ENCODE data around the gene RCAN2.
A peak's percentile ranks its signal among the peaks of the same experiment; 100 is the strongest.

RCAN2 gene

DNA sequence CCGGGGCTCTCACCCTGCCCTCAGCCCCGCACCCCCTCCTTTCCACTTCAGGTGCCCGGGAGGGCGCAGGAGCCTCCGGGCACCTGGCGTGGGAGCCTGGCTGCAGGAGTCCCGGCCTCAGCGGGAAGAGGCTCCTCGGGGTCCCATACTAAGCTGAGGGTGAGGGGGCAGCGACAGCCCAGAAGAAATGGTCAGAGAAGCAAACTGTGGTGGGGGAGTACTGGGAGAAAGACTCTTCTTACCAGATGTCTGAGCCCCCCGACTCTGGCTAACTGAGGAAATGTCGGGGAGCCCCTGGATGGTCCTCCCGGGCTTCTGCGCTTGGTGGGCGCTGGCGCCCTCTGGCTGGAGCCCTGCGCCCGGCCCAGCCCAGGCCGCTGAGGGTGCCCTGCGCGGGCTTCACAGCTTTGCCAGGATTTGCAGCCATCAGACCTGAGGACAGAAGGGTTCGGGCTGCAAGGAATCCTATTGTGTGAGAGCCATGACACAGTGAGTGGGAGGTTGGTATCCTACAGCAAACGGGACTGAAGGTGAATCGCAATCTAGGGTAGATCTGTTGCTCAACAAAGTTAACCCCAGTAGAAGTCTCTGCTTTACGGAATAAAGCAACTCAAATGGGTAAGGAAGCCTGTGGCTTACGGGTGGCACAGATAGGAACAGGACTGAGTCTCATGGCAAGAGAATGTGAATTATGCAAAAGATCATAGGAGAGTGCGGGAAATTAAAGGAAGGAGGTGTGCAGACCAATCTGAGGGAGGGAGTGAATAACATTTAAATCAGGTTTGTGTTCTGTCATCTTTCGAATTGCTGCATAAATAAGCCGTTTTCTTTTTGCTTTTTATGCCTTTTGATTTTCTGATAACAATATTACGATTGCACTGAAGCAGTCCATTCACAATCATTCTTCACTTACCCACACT, 639 bp upstream of the RCAN2 start:
- peak; percentile 63 for DNase-seq

DNA sequence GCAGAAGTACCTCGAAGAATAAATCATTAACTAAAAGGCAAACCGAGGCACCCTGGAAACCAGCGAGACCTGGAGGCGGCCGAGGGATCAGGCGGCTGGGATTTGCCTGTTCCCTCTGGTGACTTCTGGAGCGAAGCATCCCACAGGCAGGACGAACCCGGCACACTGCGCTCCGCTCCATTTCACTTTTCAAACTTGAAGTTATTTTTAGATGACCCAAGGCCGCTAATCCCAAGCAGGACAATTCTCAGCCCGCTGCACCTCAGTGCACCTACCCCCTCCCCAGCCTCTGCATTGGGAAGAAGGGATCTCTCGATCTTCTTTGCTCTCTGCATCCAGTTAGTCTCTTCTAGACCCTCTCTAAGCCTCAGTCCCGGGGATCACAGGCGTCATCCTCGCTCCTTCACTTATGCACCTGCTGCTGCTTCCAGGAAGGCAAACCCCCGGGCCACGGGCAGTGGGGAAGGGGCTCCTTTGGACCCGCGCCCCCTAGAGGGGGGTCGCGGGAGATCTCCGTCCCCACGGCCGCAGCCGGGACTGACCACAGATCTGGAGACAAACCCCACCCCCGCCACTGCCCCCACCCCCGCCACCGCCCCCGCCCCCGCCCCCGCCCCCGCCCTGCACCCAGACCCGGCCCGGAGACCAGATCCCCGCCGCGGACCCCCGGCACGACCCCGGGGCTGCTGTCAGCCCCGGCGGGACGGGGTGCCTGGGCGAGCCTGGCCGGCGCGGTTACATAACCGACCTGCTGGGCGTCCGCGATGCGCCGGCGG, 636 bp downstream of the RCAN2 start:
- peak; percentile 40 for DNase-seq

DNA sequence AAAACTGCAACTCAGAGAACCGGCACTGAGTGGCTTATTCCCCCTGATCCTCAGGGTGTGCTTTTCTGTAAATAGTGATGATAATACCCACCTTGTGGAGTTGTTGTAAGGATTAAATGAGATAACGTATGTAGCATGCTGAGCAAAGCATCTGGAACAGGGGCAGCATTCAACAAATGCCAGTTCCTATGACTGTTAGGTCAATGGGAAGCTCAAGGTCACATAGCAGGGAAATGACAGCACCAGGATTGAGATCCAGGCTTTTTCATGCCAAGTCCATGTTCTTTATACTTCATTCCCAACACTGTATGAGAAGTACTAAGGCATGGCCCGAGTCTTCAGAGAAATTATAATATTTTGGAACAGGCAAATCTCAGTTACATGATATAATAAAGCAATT, 5.1 kb downstream of the RCAN2 start:
- no peak for DNase-seq

DNA sequence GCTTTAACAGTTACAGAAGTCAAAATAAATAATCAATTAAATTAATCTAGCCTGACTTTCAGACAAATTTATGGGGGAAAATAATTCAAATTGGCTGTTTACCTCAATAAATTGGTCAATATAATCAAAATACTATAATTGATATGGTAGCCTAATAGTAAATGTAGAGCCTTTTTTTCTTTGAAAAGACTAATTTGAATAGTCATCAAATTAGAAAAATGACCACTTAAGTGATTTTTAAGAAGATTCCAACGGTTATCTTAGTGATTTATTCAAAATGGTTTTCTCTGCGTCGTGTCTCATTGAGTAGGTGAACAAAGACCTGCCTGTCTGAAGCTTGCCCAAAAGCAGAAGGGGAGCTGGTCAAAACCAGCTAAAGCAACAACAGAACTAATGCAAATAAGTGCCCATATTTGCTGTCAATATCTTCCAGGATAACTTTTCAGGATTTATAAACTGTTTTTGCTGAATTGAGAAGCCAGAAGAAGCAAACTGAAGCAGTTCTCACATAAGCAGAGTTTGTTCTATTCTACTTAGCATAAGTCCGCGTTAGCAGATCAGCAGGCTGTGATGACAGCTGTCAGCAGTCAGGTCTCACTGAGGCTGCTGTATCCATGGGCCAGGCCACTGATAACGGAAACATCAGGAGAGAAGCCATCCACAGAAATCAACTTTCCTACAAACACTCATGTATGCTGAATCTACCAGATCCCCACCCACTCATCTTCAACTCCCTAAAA, 7.0 kb downstream of the RCAN2 start:
- no peak for DNase-seq

DNA sequence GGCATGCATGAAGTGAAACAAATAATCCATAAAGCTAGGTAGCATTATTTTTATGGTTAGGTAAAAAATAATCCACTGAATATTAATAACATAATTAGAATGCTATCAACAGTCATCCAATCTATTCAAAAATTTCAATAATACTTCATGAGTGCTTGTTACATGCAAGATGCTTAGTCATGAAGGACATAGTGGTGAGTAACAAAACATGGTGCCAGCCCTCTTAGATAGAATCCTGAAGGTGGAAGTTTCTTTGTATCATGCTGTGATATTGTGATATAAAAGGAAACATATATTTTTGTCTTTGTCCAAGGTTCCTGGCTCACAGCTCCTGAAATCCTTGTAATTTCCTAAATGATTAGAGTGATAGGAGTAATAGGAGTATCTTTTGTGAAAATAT, 14.9 kb downstream of the RCAN2 start:
- DNase-seq = no peak

DNA sequence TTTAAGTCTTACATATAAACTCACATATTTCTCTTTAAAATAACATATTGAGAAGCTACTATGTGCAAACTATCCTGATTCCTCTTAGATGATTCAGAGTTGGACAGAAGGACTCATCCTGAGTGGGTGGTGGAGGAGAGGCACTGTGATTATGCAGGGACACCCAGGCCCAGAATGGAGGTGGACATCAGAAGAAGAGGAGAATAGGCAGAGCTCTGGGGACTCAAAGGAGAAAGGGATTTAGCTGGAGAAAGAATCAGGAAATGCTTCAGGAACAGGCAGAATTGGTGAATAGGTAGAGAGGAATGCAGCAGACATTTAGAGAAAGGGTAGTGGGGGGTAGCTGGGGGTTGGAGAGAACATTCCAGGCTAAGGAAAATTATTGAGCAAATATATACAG, 17.4 kb downstream of the RCAN2 start:
- DNase-seq = no peak

DNA sequence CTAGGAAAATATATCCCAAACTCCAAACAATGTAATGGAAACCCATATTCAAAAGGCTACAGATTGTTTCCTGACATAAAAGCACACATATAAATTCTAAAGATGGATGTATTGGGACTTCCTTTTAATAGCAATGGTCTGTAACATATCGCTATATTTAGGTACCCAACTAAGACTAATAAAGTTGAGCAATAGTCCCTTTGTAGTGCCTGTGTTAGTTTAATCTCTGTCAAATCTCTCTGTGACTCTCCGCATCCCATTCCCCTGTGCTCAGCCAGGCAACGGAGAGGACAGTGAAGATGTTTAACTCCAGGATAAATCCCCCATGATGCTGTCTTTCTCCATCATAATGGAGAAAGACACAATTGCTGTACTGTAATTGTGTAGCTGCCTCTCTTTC, 19.0 kb downstream of the RCAN2 start:
- DNase-seq = no peak

DNA sequence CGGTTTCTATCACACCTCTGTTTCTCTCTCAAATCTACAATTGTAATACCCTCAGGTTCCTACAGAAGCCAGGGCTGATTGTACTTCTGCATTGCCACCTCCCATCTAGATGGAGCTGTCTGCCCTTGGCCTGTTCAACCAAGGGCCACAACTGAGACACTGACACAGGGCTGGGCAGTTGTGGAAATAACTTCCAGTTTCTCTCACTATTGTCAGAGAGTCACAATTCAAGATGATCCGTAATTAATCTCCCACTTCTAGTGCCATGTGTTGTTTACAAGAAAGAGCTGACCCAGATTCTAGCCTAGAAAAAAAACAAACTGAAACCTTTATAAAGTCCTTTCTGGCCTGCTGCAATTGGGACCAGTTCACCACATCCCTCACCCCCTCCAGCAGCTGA, 22.2 kb downstream of the RCAN2 start:
- DNase-seq = no peak

DNA sequence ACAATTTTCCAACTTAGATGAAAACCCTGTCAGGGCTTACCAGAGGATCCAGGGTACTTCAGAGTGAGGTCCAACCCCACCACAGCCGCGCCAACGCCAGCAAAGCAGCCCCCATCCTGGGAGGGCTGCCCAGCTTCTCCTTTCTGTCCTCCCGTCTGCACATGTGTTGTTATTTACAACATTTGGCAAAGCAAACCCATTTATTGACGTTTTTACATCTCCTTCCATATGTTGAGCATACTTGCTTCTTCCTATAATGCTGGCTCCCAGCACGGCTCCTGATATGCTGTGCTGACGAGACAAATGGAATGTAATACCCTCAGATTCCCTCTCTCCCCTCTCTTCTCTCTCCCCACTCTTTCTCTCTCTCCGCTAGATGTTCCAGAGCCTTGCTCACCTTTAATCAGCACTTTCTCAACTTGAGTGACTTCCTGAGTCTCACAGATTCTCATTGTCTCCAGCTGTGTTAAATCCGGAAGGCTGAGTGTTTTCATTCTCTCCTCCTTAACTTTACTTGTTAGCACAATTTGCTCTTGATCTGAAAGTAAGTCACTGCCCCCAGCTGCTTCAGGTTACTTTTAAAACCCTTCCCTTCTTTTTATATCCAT, 22.7 kb downstream of the RCAN2 start:
- DNase-seq = no peak

- no peak for DNase-seq
These were observed 24.7 kb downstream of the RCAN2 start for GRCh38 chr6:46466570-46466969.

- DNase-seq = no peak
These were observed 25.7 kb downstream of the RCAN2 start for GRCh38 chr6:46465294-46466165.

- DNase-seq = no peak
These were observed 35.0 kb downstream of the RCAN2 start for GRCh38 chr6:46456297-46456696.

GRCh38 chr6:46454691-46455090, 36.6 kb downstream of the RCAN2 start:
- no peak for DNase-seq

- DNase-seq = peak; percentile 45
These were observed 37.4 kb downstream of the RCAN2 start for GRCh38 chr6:46453741-46454316.

DNA sequence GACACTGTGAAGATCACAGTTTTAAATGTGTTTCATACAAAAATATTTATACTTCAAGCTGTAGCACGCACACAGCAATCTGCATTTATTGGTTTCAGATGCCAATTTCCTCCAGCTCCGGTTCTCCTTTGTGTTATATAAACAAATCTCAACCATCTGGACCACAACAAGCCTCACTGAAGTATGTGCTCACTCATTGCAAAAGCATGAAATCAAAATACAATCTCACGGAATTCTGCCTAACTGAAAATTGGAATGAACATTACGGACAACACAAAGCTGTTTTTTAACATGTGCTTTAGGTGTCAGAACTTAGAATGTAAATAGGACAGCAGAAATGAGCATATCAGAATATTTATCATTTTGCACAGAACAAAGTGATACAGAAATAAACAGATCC, 38.0 kb downstream of the RCAN2 start:
- DNase-seq = no peak

DNA sequence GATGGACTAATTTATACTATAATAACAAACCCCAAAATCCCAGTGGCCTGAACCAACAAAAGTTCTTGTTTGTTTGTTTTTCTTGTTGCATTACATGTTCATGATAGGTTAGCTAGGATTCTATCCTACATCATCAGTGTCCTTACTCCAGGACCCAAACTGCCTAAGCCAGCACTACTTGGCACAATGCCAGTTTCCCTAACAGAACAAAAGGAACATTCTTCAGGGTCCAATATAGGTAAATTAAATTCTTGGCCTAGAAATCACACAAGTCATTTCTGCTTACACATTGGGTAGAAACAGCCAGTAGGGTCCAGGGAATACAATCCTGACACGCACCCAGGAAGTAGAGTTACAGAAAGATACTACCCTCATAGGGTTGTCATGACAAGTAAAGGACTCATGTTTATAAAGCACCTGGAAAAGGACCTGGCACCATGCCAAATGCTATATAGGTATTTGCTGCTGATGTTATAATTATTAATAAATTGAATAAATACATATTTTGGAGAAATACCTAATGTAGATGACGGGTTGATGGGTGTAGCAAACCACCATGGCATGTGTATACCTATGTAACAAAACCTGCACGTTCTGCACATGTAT, 38.8 kb downstream of the RCAN2 start:
- peak; percentile 61 for DNase-seq

DNA sequence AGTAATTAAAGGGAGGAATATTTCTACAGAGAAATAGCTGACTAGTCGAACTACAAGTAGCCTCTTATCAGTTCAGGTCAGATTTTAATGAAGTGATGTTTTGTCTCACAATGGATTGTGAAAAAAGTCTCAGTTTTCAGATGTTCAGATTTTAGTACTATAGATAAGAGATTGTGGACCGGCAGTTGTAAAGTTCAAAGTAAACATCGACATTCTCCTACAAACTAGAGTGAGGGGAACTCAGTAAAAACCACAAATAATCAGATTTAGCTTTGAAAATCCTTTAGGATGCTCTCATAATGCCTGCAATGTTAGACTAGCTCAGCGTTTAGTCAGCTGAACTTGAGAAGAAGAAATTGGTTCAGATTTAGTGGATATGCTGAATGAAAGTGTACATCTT, 39.9 kb downstream of the RCAN2 start:
- DNase-seq = no peak

DNA sequence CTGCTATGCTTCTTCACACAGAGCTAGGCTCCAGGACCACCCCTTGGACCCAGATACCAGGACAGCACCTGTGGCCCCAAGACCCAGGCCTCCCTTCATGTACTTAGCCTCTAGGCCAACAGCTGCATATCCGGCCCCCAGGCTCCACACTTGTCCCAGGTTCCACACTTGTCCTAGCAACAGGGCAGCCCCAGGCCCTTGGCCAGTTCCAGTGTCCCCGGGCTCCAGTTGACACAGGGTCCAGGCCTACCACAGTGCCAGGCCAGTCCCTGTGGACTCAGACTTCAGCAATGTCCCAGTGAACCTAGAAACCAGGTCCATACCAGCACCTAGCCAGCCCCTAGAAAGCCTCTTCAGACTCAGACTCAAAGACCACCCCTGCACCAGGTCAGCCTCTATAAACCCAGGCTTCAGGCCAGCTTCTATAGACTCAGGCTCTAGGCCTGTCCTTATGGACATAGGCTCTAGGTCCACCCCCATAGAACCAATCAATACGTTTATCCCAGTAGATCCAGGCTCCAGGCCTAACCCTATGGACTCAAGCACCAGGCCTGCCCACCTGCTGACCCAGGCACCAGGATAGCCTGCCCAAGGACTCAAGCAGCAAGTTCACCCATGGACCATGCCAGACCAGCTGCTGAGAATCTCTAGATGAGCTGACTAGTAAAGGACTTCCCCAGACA, 46.3 kb downstream of the RCAN2 start:
- no peak for DNase-seq

DNA sequence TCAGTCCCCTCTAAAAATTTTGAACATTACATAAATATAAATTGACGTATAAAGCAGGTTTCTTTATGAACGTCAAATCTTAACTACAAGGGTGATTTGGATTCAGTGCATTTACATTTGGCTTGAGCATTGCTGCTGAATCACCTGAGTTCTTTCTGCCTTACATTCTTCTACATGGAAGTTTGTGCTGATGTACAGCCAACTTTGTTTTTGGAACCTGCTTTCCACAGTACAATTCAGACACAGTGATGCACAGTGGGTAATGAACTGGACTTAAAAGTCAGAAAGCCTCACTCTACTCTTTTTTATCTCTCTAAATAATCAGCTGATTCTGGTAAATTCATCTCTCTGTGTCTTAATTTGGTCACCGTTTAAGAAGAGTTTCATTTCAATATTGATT, 47.6 kb downstream of the RCAN2 start:
- no peak for DNase-seq

DNA sequence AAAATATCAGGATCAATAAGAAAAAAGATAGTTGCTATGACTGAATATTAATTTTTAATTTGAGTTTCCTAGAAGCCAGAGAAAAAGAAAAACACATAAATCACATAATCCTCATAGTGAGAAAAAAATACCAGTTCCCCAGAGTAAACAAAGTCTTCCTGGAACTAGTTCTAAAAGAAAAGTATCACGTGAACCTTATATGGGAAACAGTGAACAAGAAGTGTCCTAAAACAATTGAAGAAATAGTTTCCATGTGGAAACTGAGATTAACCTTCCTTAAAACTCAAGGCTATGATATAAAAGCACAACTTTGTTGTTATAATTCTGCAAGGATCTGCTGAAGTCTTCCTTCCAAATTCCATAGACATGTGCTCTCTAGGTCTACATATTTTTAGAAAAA, 50.6 kb downstream of the RCAN2 start:
- no peak for DNase-seq

DNA sequence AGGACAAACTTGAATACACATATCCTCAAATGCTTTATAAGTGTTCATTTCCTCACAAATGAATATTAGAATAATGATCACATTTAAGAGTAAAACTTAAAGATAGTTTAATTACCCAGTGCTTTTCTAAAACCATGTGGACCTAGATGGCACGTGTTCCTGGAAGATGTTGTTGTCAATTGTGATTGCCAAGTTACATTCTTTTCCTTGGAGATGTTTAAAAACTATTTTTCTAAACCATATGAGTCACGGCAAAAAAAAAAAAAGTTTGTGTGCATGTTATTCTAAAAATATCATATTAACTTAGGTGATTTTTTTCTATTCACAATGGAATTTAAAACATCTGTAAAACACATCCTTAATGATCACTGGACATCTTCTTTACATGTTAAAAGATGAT, 51.1 kb downstream of the RCAN2 start:
- DNase-seq = no peak

All from NCI-H1105 treated with DMSO at 0.1 percent for 48 hours (cell line).